ENCODE measurements around the gene DSCAM. TPM values are rescaled to one million over a fixed set of nuclear protein-coding genes. Genes with fewer than 3 reads are reported as not detected.

DSCAM gene
- total and polyA plus RNA-seq, 2 experiments from 2014 or later, result not detected

- Histone ChIP-seq H3K4me1 (ENCODE audit: insufficient read depth) (no peaks in the 10 kb centered on the region), H3K9me2 (ENCODE audit: insufficient read depth) (no peaks in the 10 kb centered on the region), H3K4me3 (no peak overlapping the region), H3K36me3 (ENCODE audit: low read depth) (no peaks in the 10 kb centered on the region), H3K27me3 (replicated peaks; ENCODE audit: insufficient read depth) (no peaks in the 10 kb centered on the region), H4K20me1 (ENCODE audit: insufficient read depth) (no peaks in the 10 kb centered on the region), H3K27ac (no peak overlapping the region), H3K79me2 (ENCODE audit: insufficient read depth) (no peaks in the 10 kb centered on the region), H3K9ac (no peak overlapping the region), H3F3A (ENCODE audit: insufficient read depth) (no peaks in the 10 kb centered on the region), H3K9me3 (ENCODE audit: low read depth) (peaks cover 3% of the 10 kb centered on the region), H3K4me2 (ENCODE audit: unreplicated experiment) (no peak overlapping the region), H2AFZ (no peak overlapping the region)
- TF ChIP-seq EZH2 (IDR thresholded peaks at IDR 0.05; ENCODE audit: insufficient read depth, poor library complexity, severe bottlenecking) (no peak), EZH2phosphoT487 (IDR thresholded peaks at IDR 0.05; ENCODE audit: insufficient read depth, low read depth) (no peak)
- in situ Hi-C loops (cut with MboI), result no loop called here
- no peak for DNase-seq
- WGBS, 2 experiments (ENCODE audit: low coverage in 1 of 2, low lambda C conversion rate in 2 of 2, missing lambda C conversion rate in 2 of 2), result 33 to 43% methylated on average over 5 of the region's 5 CpGs
Observed at GRCh38 chr21:40243685-40244084, 603.3 kb downstream of the DSCAM start.

- Histone ChIP-seq H3K4me3 (no peak overlapping the region), H3K27ac (no peak overlapping the region), H4K20me1 (ENCODE audit: insufficient read depth) (no peaks in the 10 kb centered on the region), H3K4me2 (ENCODE audit: unreplicated experiment) (no peak overlapping the region), H3K4me1 (ENCODE audit: insufficient read depth) (no peaks in the 10 kb centered on the region), H3K9ac (no peak overlapping the region), H3K79me2 (ENCODE audit: insufficient read depth) (no peaks in the 10 kb centered on the region), H3K36me3 (ENCODE audit: low read depth) (no peaks in the 10 kb centered on the region), H3K27me3 (replicated peaks; ENCODE audit: insufficient read depth) (no peaks in the 10 kb centered on the region), H3K9me3 (ENCODE audit: low read depth) (peaks cover 3% of the 10 kb centered on the region), H3F3A (ENCODE audit: insufficient read depth) (no peaks in the 10 kb centered on the region), H3K9me2 (ENCODE audit: insufficient read depth) (no peaks in the 10 kb centered on the region), H2AFZ (no peak overlapping the region)
- 25 to 29% methylated on average over 3 of the region's 3 CpGs for WGBS, 2 experiments (ENCODE audit: low coverage in 1 of 2, low lambda C conversion rate in 2 of 2, missing lambda C conversion rate in 2 of 2)
- DNase-seq, result no peak
- TF ChIP-seq EZH2 (IDR thresholded peaks at IDR 0.05; ENCODE audit: insufficient read depth, poor library complexity, severe bottlenecking), result no peak
- no peak for TF ChIP-seq EZH2phosphoT487 (IDR thresholded peaks at IDR 0.05; ENCODE audit: insufficient read depth, low read depth)
- in situ Hi-C loops (cut with MboI), result no loop called here
Observed at GRCh38 chr21:40242586-40243265, 604.2 kb downstream of the DSCAM start.

- no peak overlapping the region for H3K4me2 ChIP-seq (ENCODE audit: unreplicated experiment)
- H3K9me2 ChIP-seq (ENCODE audit: insufficient read depth), result no peaks in the 10 kb centered on the region
- H3K79me2 ChIP-seq (ENCODE audit: insufficient read depth), result no peaks in the 10 kb centered on the region
- no peak overlapping the region for H3K27ac ChIP-seq
- H3K9ac ChIP-seq, result no peak overlapping the region
- in situ Hi-C loops (cut with MboI), result no loop called here
- TF ChIP-seq EZH2phosphoT487 (IDR thresholded peaks at IDR 0.05; ENCODE audit: insufficient read depth, low read depth), result no peak
- TF ChIP-seq EZH2 (IDR thresholded peaks at IDR 0.05; ENCODE audit: insufficient read depth, poor library complexity, severe bottlenecking), result no peak
- no peak for DNase-seq
- no peaks in the 10 kb centered on the region for H3K36me3 ChIP-seq (ENCODE audit: low read depth)
- no peaks in the 10 kb centered on the region for H3K9me3 ChIP-seq (ENCODE audit: low read depth)
- H3F3A ChIP-seq (ENCODE audit: insufficient read depth), result no peaks in the 10 kb centered on the region
- no peaks in the 10 kb centered on the region for H3K4me1 ChIP-seq (ENCODE audit: insufficient read depth)
- no peaks in the 10 kb centered on the region for H4K20me1 ChIP-seq (ENCODE audit: insufficient read depth)
- WGBS, 2 experiments (ENCODE audit: low coverage in 1 of 2, low lambda C conversion rate in 2 of 2, missing lambda C conversion rate in 2 of 2), result 16 to 25% methylated on average over 5 of the region's 5 CpGs
- H2AFZ ChIP-seq, result no peak overlapping the region
- H3K4me3 ChIP-seq, result no peak overlapping the region
- H3K27me3 ChIP-seq (replicated peaks; ENCODE audit: insufficient read depth), result no peaks in the 10 kb centered on the region
Observed at GRCh38 chr21:40235528-40235927, 611.4 kb downstream of the DSCAM start.

- no peak for TF ChIP-seq EZH2 (IDR thresholded peaks at IDR 0.05; ENCODE audit: insufficient read depth, poor library complexity, severe bottlenecking)
- TF ChIP-seq EZH2phosphoT487 (IDR thresholded peaks at IDR 0.05; ENCODE audit: insufficient read depth, low read depth), result no peak
- Histone ChIP-seq H3K9ac (no peak overlapping the region), H2AFZ (no peak overlapping the region), H3K4me2 (ENCODE audit: unreplicated experiment) (no peak overlapping the region), H3K79me2 (ENCODE audit: insufficient read depth) (no peaks in the 10 kb centered on the region), H3K27me3 (replicated peaks; ENCODE audit: insufficient read depth) (no peaks in the 10 kb centered on the region), H3K27ac (no peak overlapping the region), H4K20me1 (ENCODE audit: insufficient read depth) (no peaks in the 10 kb centered on the region), H3K9me3 (ENCODE audit: low read depth) (no peaks in the 10 kb centered on the region), H3K4me1 (ENCODE audit: insufficient read depth) (no peaks in the 10 kb centered on the region), H3F3A (ENCODE audit: insufficient read depth) (no peaks in the 10 kb centered on the region), H3K9me2 (ENCODE audit: insufficient read depth) (no peaks in the 10 kb centered on the region), H3K4me3 (no peak overlapping the region), H3K36me3 (ENCODE audit: low read depth) (no peaks in the 10 kb centered on the region)
- in situ Hi-C loops (cut with MboI), result no loop called here
- 26 to 30% methylated on average over 2 of the region's 2 CpGs for WGBS, 2 experiments (ENCODE audit: low coverage in 1 of 2, low lambda C conversion rate in 2 of 2, missing lambda C conversion rate in 2 of 2)
- no peak for DNase-seq
Observed at GRCh38 chr21:40231979-40232378, 615.0 kb downstream of the DSCAM start.
